ENCODE results near the gene SCGB1D4.

SCGB1D4 gene

DNA sequence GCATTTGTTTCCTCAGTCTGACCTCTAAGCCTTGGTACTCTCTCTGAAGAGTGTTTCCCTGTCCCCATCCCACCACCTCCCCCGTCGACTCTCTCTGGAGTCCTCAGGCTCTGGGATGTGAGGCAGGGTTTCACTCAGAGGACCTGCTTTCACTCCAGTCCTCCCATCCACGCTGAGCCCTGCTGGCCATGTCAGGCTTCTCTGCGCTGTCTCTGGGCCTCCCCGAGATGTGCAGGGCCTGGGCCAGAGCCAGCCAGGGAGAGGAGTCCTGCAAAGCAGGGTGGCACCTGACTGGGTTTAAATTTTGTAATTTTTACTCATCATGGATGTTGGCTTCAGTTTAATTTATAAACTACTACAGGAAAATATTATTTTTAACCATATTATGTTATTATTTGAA lies 25.6 kb downstream of the SCGB1D4 start:
- DNase-seq: no peak

DNA sequence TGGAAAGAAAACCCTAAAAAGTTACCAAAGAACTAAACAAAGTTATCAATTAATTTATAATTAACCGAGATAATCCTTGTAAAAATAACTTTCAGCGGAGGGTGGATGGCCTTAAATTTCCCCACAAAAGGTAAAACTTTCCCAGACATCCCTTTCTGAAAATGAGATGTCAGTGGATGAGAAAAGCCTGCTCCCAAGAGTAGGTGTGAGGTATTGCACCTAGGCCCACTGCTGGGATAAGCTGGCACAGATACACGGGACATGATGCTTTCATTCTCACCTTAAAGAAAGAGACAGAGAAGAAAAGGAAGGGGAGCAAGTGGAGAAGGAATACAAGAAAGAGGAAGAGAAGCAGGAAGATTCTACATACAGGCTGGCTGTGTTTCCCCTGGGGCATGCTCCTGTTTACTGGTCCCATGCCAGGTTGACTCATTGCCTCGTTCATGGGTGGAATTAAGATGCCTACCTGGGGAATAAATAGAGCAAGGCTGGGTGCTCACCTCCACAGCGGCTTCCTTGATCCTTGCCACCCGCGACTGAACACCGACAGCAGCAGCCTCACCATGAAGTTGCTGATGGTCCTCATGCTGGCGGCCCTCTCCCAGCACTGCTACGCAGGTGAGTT lies 29.1 kb downstream of the SCGB1D4 start, which contains the start of gene SCGB2A2:
Gene SCGB2A2 (plus strand): TSS at position 505 of the 625 bp plus-strand sequence. CDS start 59 bp downstream, at position 564.
- DNase-seq: no peak

DNA sequence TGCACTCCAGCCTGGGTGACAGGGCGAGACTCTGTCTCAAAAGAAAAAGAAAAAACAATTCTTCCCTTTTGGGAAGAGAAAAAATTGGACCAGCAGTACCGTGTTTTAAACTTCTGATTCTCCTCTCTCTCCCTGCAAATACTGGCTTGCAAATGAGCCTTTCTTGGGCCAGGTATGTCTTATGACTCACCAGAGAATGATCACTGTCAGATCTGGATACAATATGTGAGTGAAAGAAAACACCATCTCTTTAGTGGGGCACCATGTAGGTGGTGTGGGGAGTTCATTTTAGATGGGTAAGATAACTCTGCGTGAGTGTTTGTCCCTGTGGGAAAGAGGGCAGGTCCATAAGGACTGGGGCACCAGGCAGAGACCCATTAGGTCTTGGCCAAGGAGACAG lies 31.3 kb downstream of the SCGB1D4 start:
- DNase-seq: no peak

DNA sequence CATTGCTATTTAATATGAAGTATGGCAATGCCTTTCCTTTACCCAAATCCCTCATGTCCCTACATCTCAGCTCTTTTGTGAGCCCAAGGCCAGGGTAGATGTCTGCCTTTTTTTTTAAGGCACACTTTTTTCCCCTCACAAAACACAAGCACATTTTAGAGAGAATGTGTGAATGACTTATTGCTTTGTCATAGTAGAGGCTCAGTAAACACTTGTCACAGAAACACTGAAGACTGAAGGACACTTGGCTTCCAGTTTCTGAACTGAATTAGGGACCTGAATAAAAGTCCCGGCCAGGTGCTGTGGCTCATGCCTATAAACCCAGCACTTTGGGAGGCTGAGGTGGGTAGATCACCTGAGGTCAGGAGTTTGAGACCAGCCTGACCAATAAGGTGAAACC lies 31.8 kb downstream of the SCGB1D4 start:
- no peak for DNase-seq

DNA sequence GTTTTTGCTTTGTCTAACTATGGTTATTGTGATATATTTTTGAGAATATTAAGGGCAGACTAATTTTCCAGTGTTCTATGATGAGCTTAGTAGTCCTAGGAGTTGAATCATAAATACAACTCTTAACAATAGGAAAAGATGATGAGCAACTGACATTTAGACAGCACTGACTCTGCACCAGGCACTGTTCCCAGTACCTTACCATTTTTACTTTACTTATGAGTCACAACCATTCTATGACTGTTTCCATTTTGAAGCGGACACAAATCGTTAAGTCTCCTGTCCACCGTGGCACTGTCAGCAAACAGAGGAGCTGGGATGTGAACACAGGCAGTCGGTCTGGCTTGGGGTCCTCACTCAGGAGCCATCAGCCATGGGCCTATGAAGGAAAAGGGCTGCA lies 32.3 kb downstream of the SCGB1D4 start:
- DNase-seq: no peak

DNA sequence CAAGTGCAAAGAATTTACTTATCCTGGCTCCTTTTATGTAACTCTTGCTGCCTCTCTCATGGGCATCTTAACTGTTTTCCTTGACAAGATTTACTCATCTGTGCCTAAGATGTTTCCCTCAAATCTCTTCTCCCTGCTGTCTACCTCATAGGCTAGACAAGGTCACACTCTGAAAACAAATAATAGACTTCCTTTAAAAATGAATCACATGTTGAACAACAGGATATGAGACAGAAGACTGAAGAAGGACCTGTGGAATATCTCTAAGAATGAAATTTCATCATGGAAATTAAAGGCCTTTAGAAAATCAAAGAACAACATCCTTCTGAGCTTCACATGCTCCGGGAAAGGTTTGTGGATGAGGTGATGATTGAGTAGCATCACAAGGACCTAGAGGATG lies 34.9 kb downstream of the SCGB1D4 start:
- no peak for DNase-seq

DNA sequence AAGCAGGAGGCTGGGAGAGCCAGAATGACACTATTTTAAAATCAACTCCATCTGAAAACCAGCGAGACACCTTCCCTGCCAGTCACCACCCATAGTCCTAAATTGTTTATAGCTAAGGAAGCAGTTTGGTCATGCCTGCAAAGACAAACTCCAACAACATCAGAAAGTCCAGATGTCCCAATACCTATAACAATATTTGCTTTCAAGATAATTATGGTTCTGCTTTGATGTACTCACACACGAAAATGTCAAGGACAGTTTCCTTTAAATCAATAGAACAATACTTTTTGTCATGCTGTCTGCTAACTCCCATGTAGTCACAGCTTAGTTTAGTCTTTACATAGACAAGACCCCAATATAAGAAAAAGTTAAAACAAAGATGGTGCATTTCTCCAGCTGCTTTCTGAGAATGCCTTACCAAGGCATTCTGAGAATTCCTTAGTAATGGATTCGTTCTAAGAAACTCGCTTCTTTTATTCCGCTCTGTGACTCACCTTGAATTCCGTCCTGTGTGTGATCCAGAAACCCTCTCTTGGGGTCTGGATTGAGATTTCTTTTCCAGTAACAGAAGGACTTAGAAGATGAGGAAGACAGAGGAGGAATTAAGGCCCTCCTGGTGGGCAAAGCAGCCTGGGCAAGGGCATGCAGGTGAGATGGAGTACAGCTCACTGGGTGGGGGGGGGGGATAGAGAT lies 38.5 kb downstream of the SCGB1D4 start:
- DNase-seq: no peak

DNA sequence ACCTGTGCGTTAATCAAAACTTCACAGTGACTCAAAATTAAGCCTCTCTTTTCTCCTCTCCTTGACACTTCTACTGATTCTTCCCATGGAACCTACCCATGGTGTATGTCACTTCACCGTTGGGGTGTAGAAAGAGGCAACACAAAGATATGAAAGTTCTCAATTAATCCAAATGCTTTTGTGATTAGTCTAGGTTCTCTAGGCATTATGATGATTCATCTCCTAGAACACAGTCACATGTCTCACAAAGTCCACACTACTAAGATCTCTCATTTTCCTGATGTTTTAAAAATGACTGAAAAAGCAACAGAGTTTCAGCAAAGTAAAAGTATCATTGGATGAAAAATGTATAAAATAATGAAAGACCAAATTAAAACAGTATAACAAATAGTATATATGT lies 42.6 kb downstream of the SCGB1D4 start:
- no peak for DNase-seq

DNA sequence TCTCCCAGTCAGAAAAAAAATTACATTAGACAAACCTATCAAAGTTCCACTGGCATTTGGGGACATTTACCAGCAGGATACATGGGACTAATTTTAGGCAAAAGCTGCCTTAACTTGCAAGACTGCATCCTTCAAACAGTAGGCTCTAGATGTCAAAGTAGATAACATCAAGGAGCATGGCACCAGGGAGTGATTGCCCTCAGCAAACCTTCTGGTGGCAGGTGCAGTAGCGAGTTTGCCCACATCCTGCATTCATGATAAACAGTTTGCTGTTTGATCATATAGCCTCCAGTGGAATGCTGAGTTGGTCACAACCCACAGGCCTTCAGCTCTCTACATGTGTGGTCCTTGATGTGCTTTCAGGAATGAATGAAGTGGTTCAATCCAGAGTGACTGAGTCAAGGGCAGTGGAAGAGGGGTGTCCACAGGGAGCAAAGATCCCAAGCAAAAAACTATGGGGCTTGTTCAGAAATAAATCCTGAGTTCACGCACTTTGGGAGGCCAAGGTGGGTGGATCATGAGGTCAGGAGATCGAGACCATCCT lies 44.8 kb downstream of the SCGB1D4 start:
- no peak for DNase-seq

DNA sequence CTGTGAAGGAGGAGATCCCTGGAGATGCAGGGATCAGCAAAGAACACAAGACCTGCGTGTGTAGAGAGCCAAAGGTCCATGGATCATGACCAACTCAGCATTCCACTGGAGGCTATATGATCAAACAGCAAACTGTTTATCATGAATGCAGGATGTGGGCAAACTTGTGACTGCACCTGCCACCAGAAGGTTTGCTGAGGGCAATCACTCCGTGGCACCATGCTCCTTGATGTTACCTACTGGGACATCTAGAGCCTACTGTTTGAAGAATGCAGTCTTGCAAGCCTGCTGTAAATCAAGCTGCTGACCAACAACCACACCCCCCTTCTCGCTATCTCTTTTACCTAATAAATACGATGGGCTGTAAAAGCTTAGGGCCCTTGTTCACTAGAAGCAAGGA lies 47.2 kb downstream of the SCGB1D4 start:
- no peak for DNase-seq

Data from CD4-positive, alpha-beta T cell treated with Interleukin-17A for 1 hour (primary cell).